Left ventricle myocardium inferior (tissue), 1 donor: ENCODE data around the gene SGIP1. TPM values are rescaled to one million over a fixed set of nuclear protein-coding genes. Genes with fewer than 3 reads are reported as not detected.

ENCODE experiments used
- DNase-seq: peaks from one replicate; pipeline ENCODE4 v3.0.0-alpha.2; 2020
- H3K27ac ChIP-seq: fragments of 200-600 bp; replicated peaks from 2 replicates; pipeline ENCODE4 v1.8.0; 2021
- H3K27me3 ChIP-seq: fragments of 200-600 bp; 2 replicates; pipeline ENCODE4 v1.8.0; 2021; ENCODE audit warnings: low read depth
- H3K36me3 ChIP-seq: fragments of 200-600 bp; 2 replicates; pipeline ENCODE4 v1.8.0; 2021
- H3K4me1 ChIP-seq: fragments of 200-600 bp; 2 replicates; pipeline ENCODE4 v1.8.0; 2021
- H3K4me3 ChIP-seq: fragments of 200-600 bp; 2 replicates; pipeline ENCODE4 v1.8.0; 2021; ENCODE audit warnings: mild to moderate bottlenecking, moderate library complexity
- H3K9me3 ChIP-seq: fragments of 200-600 bp; replicated peaks from 2 replicates; pipeline ENCODE4 v1.8.0; 2021
- intact Hi-C: fragments of 100-400 bp; cut with micrococcal nuclease; formaldehyde crosslinking; loops from one replicate; pipeline ENCODE4 v1.11.0; 2022
- total RNA-seq: library from RNA; stranded (reverse); fragmentation: NEBNext Ultra II Directional; extraction: Animal tissue kit (Norgen Biotek cat#: 25700); gene quantifications from one replicate; pipeline ENCODE4 v1.2.1, GENCODE V29; 2021
- TF ChIP-seq, protein P1 (sequence below): fragments of 200-600 bp; IDR thresholded peaks from 2 replicates; pipeline ENCODE4 v1.8.0; 2021; ENCODE audit warnings: antibody characterized with exemption, mild to moderate bottlenecking, borderline replicate concordance
- donor health status: DM: no; HTN: yes; CAD: no; lungs with severe emphysema.

SGIP1 gene
- total RNA-seq, 1 donor from 2014 or later, result 9.0 TPM

DNA sequence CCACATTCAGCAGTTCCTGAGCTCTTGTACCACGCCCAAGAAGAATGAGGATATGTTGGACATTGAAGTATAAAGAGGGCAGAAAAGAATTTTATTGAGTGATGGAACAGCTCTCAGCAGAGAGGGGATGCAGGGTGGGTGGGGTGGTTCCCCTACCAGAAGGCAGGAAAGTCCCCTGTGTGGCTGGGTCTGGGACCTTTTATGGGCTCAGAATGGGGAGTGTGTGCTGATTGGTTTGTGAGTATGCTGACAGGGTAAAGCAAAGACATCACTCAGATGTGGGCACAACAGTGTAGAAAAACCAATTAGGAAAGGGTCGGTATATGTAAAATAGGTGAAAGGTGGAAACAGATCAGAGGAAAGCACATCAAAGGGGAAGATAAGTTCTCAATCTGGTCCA is 62.2 kb downstream of the SGIP1 start:
- DNase-seq, result no peak
- Histone ChIP-seq H3K4me3 (no peak overlapping the region), H3K4me1 (no peaks in the 10 kb centered on the region), H3K27ac (no peak overlapping the region), H3K36me3 (no peaks in the 10 kb centered on the region), H3K27me3 (no peaks in the 10 kb centered on the region), H3K9me3 (peaks cover 11% of the 10 kb centered on the region)
- intact Hi-C loops, result no loop called here
- TF ChIP-seq, protein P1, sequence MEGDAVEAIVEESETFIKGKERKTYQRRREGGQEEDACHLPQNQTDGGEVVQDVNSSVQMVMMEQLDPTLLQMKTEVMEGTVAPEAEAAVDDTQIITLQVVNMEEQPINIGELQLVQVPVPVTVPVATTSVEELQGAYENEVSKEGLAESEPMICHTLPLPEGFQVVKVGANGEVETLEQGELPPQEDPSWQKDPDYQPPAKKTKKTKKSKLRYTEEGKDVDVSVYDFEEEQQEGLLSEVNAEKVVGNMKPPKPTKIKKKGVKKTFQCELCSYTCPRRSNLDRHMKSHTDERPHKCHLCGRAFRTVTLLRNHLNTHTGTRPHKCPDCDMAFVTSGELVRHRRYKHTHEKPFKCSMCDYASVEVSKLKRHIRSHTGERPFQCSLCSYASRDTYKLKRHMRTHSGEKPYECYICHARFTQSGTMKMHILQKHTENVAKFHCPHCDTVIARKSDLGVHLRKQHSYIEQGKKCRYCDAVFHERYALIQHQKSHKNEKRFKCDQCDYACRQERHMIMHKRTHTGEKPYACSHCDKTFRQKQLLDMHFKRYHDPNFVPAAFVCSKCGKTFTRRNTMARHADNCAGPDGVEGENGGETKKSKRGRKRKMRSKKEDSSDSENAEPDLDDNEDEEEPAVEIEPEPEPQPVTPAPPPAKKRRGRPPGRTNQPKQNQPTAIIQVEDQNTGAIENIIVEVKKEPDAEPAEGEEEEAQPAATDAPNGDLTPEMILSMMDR, result no peak

DNA sequence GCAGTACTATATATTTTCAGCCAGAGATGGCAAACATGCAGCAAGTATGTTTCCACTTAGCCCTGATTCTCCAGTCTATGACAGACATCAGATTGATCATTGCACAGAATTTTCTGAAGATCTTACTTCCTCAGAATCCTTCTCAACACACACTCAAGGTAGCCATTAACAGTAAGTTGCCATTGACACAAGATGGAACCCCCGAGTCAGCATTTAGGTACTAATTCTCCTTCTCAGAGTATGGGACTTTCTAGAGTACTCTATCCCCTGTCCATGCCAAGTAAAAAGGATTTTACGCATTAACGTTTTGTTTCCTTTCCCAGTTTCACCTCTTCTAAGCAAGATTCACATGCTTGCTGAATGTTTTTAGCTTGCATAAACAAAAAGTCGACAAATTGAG is 63.5 kb downstream of the SGIP1 start:
- Histone ChIP-seq H3K36me3 (no peaks in the 10 kb centered on the region), H3K27me3 (no peaks in the 10 kb centered on the region), H3K9me3 (peaks cover 11% of the 10 kb centered on the region), H3K4me1 (no peaks in the 10 kb centered on the region), H3K27ac (no peak overlapping the region), H3K4me3 (no peak overlapping the region)
- intact Hi-C loops, result no loop called here
- no peak for DNase-seq
- TF ChIP-seq, protein P1, result no peak

DNA sequence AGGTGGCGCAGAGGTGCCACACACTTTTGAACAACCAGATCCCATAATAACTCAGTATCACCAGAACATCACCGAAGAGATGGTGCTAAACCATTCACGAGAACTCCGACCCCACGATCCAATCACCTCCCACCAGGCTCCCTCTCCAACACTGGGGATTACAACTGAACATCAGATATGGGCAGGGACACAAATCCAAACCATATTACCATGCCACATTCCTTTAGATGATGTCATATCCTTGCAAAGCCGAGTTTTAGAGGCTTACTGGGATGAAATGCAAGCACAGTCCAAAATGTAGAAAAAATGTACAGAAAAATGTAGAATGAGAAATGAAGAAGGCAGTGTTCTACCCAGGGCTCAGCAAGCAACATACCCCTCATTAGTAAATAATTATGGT is 64.7 kb downstream of the SGIP1 start:
- no peak for DNase-seq
- TF ChIP-seq, protein P1, result no peak
- no peaks in the 10 kb centered on the region for H3K4me1 ChIP-seq
- no peaks in the 10 kb centered on the region for H3K36me3 ChIP-seq
- no peak overlapping the region for H3K27ac ChIP-seq
- intact Hi-C loops, result no loop called here
- no peak overlapping the region for H3K4me3 ChIP-seq
- no peaks in the 10 kb centered on the region for H3K27me3 ChIP-seq
- peaks cover 11% of the 10 kb centered on the region for H3K9me3 ChIP-seq

DNA sequence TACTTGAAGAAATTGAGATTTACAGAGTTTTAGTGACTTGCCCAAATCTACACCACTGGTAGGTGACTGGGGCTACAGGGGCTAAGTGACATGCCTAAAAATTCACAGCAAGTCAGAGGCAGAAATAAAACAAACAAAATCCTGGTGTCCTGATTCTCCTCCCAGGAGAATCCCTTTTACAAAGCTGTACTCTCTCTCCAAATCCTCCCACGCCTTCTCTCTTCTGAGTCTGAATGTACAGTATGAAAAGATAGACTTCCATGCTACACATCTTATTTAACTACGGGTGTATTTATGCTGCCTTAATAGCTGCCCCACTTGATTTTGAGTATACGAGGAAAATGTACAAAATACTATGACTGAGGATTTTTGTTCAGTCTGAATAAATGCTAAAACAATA is 65.4 kb downstream of the SGIP1 start:
- H3K4me1 ChIP-seq, result no peaks in the 10 kb centered on the region
- no peaks in the 10 kb centered on the region for H3K36me3 ChIP-seq
- peaks cover 11% of the 10 kb centered on the region for H3K9me3 ChIP-seq
- H3K27me3 ChIP-seq, result no peaks in the 10 kb centered on the region
- no peak overlapping the region for H3K4me3 ChIP-seq
- no peak for DNase-seq
- intact Hi-C loops, result no loop called here
- H3K27ac ChIP-seq, result no peak overlapping the region
- TF ChIP-seq, protein P1, result no peak

DNA sequence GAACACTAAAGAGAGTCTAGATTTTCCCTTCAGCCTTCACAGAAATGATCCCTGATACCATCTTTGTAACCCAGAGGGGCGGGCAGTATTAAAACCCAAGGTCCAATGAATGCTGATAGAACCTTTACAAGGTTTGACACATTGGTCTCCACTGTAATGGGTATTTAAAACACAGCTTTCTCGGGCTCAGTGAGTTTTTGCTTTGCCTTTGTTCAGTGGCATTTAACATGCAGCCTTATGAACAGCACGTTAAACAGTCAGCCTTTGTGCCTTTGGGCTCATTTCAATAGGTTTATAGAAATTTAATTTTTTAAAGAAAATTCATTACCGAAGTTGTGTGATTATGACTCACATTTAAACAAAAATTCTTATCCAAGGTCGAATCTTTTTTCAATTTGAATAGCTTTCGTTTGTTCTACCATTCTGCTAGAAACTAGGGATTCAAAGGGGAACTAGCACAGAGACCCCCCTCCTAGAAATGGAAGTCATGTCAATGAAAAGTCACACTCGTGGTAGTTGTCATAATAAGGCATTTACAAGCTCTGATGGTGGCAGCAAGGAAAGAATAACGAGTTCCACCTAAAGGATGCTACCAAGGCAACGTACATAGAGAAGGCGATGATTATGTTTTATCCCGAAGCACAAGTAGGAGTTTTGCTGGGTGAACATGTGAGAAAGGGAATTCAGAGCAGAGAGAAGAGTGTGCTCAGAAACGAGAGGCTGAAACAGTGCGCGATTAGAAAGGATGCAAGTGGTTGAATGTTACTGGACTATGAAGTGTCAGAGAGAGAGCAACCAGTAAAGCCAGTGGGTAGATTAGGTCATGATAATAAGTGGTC is 66.2 kb downstream of the SGIP1 start:
- Histone ChIP-seq H3K27me3 (no peaks in the 10 kb centered on the region), H3K4me3 (no peak overlapping the region), H3K4me1 (no peaks in the 10 kb centered on the region), H3K9me3 (peaks cover 11% of the 10 kb centered on the region), H3K27ac (no peak overlapping the region), H3K36me3 (no peaks in the 10 kb centered on the region)
- intact Hi-C loops, result no loop called here
- TF ChIP-seq, protein P1, result no peak
- no peak for DNase-seq
